NB4 (cell line): Measurements from ENCODE around the gene TARS1.

ENCODE experiments used
- MYC ChIP-seq: IDR thresholded peaks from 2 replicates; pipeline ENCODE4 v1.6.1; 2011; ENCODE audit warnings: low read depth, low read length
- POLR2A ChIP-seq: IDR thresholded peaks from 2 replicates; pipeline ENCODE4 v1.6.1; 2011; ENCODE audit warnings: mild to moderate bottlenecking; ENCODE audit not compliant: insufficient read length; ENCODE audit errors: extremely low read depth
- TF ChIP-seq, protein P1 (sequence below): IDR thresholded peaks from one replicate; pipeline ENCODE4 v1.5.1; 2012; ENCODE audit warnings: low read depth, low read length

DNA sequence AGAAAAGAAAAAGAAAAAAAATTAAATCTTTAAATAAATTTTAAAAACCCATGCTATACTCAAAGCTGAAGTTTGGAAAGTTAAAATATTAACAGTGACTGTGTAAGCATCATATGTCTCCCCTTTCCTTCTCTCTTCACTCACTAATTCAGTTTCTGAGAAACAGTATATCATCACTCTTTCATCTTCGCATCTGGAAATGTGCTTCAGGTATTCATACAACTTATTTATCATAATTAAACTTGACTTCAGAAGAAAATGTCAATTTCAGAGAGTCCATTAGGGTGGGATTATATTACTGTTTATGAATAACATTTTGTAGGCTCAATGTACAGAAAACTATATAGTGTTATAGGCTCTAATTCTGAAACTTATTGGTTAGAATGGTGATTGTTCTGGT, 29.3 kb upstream of the TARS1 start:
- TF ChIP-seq, protein P1, sequence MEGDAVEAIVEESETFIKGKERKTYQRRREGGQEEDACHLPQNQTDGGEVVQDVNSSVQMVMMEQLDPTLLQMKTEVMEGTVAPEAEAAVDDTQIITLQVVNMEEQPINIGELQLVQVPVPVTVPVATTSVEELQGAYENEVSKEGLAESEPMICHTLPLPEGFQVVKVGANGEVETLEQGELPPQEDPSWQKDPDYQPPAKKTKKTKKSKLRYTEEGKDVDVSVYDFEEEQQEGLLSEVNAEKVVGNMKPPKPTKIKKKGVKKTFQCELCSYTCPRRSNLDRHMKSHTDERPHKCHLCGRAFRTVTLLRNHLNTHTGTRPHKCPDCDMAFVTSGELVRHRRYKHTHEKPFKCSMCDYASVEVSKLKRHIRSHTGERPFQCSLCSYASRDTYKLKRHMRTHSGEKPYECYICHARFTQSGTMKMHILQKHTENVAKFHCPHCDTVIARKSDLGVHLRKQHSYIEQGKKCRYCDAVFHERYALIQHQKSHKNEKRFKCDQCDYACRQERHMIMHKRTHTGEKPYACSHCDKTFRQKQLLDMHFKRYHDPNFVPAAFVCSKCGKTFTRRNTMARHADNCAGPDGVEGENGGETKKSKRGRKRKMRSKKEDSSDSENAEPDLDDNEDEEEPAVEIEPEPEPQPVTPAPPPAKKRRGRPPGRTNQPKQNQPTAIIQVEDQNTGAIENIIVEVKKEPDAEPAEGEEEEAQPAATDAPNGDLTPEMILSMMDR, result no peak
- TF ChIP-seq POLR2A (no peak), MYC (no peak)
